OCI-M1 (cell line): ENCODE results near the gene TXNRD2.
A peak's percentile ranks its signal among the peaks of the same experiment; 100 is the strongest.

Experiments
- DNase-seq: peaks from one replicate; lab custom pipeline; 2025; lab: John Stamatoyannopoulos, UW

The TXNRD2 gene

DNA sequence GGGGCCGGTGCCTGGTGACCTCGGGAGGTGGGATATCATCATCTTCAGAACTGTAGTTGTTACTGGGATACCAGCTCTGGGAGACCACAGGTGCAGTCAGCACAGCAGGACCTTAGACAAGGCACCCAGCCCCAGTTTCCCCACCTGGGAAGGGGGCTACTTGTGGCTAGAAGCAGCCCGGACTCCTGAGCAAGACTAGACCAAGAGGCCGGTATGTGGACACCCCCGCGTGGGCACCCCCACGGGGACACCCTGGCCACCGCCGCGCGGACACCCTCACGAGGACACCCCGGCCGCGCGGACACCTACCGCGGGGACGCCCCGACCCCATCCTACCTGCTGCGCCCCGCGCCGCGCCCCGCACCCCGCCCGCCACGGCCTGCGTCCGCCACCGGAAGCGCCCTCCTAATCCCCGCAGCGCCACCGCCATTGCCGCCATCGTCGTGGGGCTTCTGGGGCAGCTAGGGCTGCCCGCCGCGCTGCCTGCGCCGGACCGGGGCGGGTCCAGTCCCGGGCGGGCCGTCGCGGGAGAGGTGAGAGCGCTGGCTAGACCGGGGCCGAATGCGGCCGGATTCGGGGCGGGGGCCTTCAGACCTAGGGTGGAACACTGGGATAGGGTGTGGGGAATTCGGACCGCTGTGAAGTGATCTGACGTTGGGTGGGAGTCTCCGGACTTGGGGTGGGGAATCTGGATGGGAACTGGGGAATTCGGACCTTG, at the start of gene TXNRD2, which contains the start of gene COMT:
Gene TXNRD2 (minus strand): TSS at position 454 of the 718 bp plus-strand sequence. CDS start 15 bp downstream, at position 439.
Gene COMT (plus strand): TSS at position 408 of the 718 bp plus-strand sequence. CDS start 20,755 bp downstream, outside the sequence.
- peak; percentile 88 for DNase-seq

DNA sequence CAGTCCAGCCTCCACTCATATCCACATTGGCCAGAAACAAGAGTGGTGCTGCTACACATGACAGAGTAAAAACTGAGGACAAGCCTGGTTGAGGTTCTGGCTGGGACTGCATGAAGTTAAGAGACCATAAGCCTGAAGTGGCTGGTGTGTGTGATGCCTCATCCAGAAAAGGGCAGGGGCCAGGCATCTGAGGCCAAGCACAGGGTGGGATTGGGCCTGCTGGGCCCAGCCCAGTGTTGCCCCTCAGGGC, 49.7 kb upstream of the TXNRD2 start:
- no peak for DNase-seq

- no peak for DNase-seq
Observed at GRCh38 chr22:19990609-19991394, 49.2 kb upstream of the TXNRD2 start.

GRCh38 chr22:19990188-19990587, 48.6 kb upstream of the TXNRD2 start:
- DNase-seq, result no peak

- DNase-seq, result no peak
Observed at GRCh38 chr22:19989725-19990067, 48.1 kb upstream of the TXNRD2 start.

GRCh38 chr22:19988965-19989724, 47.5 kb upstream of the TXNRD2 start:
- peak; percentile 43 for DNase-seq

DNA sequence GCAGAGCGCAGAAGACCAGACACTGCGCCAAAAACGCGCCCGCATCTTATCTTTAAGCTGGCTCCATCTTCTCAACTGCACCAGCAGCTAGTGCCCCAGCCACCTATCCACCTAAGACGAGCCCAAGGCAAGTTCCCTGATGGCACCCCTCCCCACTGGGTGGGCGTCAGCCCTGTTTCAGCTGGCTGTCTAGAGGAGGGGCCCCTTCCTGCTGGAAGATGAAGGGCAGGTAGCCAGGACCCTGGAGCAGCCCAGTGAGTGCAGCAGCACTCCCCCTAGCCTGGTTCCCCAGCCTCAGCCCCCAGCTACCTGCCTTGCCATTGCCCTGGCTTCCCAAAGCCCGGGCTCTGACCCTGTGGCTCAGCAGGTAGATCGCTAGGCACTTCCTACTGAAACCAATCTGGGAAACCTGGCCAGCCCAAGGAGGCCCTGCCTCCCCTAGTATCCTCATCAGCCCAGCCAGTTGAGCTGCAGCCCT, 46.8 kb upstream of the TXNRD2 start:
- no peak for DNase-seq

- no peak for DNase-seq
Observed at GRCh38 chr22:19987394-19988306, 46.0 kb upstream of the TXNRD2 start.

DNA sequence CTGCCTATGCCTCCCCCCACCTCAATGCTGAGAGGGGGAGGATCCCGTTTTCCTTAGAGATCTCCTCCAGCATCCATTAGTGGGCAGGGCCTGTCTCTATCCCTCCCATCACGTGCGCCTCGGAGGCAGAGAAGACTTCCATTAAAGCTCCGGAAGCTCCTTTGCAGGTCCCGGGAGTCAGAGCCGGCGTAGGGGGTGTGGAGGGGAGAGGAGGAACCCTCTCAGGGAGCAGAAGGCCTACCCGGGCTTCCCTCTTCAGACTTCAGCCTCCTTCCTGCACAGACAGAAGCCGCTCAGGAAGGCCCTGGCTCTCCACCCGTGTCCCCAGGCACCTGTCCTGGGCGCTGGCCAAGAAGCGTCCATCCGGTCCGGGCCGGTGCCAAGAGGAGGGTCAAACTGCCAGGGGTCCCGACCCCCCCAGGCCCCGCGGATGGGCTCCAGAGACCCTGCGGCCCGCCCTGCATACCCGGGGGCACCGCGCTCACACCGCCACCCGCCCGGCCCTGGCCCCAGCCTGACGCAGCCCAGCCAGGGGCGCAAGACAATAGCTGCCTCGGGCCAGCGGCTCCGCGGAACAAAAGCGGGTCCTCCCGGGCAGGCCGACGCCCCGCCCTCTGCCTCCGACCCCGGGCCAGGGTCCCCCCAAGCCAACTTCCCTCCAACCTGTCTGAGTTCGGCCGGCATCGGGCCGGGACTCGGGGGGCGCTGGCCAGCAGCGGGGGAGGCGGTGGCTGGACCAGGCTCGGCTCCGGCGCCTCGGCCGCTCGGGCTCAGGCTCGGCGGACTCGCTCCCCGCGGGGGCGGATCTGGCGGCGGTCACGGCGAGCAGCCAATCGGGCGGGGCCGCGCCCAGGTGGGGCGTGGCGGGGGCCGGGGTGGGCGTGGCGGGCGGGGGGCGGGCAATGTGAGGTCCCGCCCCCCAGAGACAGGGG, 45.1 kb upstream of the TXNRD2 start:
- peak; percentile 87 for DNase-seq

- no peak for DNase-seq
Observed at GRCh38 chr22:19986011-19986409, 44.4 kb upstream of the TXNRD2 start.

DNA sequence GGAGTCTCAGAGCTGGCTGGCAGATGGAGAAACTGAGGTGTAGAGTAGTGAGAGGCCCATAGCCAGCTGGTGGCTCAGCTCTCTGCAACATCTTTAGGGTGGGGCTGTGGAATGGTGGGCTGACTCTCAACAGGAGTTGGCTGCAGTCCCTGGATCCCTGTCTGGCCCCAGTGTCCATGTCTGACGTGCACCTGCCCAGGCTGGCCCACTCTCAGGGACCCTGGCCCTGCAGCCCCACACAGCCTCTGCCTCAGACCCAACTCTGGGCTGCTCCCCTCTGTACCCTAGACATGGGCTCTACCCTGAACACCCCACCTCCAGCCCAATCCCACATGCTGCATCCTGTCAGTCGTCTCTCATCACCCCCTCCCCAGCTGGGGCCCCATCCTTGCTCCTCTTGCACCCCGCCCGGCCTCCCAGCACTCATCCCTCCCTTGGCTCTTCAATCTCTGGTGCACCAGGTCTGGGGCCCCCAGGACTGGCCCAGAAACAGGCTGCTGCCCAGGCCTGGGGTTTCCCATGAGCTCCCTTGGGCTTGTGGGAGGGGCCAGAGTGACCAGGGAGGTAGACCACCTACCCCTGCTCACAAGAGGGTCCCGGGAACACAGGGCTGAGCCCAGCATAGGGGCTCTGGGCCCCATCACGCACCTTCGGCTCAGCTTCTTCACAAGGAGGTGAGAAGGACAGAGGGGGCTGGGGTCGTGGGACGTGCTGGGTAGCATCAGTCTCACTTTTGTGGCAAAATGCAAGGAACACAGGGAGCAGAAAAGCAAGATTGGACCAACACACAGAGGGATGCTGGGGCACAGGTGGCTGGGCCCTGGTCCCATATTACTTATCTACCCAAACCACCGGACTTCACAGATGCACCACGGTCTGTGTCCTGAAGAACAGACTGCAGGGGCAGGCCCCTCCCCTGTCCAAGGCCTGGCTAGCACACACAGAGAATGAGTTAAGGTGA, 43.5 kb upstream of the TXNRD2 start:
- no peak for DNase-seq

GRCh38 chr22:19984201-19984753, 42.7 kb upstream of the TXNRD2 start:
- DNase-seq, result no peak

DNA sequence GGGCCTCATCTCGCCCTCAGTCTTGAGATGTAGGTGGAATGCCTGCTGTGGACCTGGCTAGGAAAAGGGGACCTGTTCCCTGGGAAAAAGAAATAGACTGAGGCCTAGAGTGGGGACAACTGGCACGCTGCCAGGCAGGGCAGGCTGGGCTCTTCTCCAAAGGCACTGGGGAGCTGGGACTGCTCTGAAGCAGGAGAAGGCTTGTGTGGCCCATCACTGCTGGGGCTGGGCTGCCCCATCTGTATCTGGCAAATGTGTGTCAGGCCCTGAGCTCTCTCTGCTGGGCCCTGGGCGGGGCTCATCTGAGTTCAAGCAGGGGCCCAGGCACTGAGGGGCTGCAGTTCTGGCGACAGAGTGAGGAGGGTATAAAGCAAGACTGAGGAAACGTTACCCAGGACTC, 42.1 kb upstream of the TXNRD2 start:
- DNase-seq, result no peak

GRCh38 chr22:19982991-19983578, 41.5 kb upstream of the TXNRD2 start:
- DNase-seq, result no peak

- no peak for DNase-seq
Observed at GRCh38 chr22:19981961-19982920, 40.6 kb upstream of the TXNRD2 start.

DNA sequence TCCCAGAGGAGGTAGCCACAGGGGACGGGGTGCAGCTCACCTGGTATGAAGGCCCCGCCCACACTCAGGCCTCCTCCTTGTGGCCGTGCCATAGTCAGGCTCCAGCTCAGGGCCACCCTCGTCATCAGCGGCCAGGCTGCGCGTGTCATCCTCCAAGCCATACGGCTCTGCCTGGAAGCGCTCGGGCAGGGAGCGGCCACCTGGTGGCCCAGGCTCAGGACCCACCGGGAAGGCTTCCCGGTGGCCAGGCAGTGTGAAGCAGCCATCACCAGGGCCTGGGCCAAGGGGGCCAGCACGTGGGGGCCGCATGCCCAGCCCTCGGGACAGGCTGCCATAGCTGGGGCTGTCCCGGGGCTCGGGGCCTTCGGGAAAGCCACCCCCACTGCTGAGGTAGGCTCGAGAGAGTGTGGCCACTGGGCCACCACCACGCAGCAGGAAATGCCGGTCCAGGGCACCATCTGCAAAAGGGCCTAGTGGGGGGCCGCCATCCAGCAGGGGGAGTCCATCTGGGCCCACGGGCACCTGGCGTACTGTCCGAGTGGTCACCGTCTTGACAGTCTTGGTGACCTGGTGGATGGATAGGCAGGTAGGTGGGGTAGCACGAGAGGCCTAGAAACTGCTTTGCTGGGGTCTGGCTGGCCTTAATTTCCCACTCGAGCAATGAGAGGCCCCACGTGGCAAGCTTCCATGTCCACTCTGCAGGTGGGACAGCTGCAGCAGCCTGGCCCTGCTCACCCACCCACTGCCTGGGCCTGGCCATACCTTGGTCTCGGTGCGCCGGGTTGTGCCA, 39.7 kb upstream of the TXNRD2 start:
- no peak for DNase-seq

DNA sequence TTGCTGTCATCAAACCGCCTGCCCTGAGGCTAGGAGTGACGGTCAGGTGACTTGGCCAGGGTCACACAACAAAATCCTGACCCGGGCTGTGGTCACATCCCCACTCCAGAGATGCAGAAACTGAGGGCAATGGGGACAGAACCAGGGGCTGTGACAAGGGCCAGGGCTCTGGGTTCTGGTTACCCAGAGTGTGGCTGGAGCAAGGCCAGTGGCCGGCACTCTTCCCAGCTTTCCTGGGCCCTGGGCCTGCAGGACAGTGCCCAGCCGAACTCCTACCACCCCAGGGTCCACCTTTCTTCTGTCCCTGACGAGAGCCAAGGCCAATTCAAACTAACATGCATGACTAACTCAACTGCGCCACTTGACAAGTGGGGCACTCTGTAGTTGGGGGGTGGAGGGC, 39.1 kb upstream of the TXNRD2 start:
- DNase-seq, result no peak
